ENCODE measurements around the gene SEMA5A. TPM values are rescaled to one million over a fixed set of nuclear protein-coding genes. Genes with fewer than 3 reads are reported as not detected.

Gene SEMA5A
- total and polyA plus RNA-seq, 2 of the 8 experiments (the other 6 are each of a cell fraction or from before 2014, with no cell fraction given): 5.3 to 8.9 TPM

DNA sequence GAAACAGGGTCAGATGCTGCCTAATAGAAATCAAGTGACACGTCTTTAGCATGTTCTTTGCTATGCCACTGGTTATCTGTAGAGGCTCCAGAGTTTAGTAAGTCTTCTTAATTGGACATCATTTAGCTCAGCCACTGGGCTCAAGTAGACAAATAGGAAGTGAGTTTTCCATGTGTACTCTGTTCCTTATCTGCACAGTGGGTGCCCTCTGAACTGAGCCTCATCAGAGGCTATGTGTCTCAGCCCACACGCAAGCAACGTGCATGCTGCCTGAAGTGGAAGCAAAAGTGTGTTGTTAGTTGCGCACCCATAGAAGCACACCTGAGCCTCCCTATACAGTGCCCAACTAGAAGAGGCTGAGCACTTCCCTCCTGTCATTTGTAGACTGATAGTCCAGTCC lies 134.7 kb downstream of the SEMA5A start (continued):
- TF ChIP-seq RNF2 (IDR thresholded peaks at IDR 0.05; ENCODE audit: borderline replicate concordance, low read depth, low read length, missing control alignments, poor library complexity, severe bottlenecking): no peak
- no peak for TF ChIP-seq JUND (IDR thresholded peaks at IDR 0.05; ENCODE audit: low read length)
- TF ChIP-seq EP300 (IDR thresholded peaks at IDR 0.05; ENCODE audit: borderline replicate concordance in 1 of 2, low read depth in 2 of 2, low read length in 2 of 2): no peak

Data from H1 (cell line).